ENCODE results near the gene SHB.

Gene SHB

DNA sequence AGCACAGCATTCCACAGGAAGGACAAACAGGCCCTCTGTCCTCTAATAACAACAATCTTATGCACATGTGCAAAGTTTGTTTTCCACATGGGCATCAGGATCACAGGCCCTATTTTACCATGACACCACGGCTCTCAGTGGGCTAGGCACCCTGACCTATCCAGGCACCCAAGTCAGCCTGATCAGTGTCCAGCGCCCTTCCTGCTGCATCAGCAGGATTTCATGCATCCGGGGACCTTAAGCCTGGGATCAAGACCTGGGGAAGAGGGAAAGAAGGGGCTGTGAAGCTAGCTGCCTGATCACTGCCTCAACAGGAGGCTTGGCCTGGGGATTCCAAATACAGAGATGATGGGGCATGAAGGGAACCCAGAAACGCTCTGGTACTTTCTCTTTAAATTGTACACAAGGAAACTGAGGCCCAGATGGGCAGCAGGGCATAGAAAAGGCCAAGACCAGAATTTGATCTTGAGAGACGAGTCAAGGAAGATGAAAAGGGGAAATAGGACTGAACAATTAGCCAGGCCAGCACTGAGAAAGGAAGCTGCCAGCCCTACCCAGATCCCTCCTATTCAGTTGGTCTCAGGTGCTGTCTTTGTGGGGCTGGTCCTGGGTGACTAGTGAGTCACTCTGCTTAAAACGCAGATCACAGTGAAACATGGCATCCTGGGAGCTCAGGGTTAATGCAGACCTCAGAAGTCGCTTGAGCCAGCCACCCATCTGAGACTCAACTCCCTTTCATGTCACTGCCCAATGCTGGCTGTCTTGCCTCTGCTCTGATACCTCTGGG lies 57.9 kb downstream of the SHB start:
- DNase-seq, result no peak

DNA sequence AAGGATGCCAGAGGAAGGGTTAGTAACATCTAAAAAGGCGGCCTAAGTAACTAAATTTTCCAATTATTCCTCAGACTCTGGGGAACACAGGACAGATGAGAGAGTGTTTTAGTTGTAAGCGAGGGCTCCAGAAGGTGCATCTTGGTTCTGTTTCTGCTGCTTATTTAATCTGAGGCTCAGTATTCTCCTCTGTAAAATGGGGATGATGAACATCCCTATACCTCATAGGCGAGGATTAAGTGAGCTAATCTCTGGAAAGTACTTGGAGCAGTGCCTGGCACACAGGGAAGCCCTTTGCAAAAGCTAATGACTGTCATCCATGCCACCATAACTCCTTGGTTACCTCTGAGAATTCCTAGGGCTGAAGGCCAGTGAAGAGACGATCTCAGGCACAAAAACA lies 59.0 kb downstream of the SHB start:
- no peak for DNase-seq

DNA sequence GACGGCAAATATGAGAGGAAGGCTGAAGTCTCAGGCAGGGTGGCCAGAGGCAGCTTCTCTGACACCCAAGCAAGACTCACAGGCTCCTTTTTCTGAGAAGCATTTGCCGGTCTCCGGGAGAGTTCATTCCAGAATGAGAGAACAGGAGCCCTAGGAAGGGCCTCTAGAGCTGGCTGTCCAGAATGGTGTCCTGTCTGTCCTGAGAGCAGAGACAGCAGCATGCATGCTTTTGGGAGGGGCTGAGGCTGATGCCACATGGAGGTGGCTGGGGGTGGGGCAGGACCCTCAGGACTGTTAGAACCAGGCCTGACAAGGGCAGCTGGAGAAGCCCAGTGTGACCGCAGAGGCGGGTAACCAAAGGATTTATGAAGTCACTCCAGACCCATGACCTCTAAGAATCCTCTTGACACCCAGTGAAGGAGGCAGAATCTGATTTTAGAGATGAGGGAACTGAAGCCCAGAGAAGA lies 60.0 kb downstream of the SHB start:
- DNase-seq, result no peak

DNA sequence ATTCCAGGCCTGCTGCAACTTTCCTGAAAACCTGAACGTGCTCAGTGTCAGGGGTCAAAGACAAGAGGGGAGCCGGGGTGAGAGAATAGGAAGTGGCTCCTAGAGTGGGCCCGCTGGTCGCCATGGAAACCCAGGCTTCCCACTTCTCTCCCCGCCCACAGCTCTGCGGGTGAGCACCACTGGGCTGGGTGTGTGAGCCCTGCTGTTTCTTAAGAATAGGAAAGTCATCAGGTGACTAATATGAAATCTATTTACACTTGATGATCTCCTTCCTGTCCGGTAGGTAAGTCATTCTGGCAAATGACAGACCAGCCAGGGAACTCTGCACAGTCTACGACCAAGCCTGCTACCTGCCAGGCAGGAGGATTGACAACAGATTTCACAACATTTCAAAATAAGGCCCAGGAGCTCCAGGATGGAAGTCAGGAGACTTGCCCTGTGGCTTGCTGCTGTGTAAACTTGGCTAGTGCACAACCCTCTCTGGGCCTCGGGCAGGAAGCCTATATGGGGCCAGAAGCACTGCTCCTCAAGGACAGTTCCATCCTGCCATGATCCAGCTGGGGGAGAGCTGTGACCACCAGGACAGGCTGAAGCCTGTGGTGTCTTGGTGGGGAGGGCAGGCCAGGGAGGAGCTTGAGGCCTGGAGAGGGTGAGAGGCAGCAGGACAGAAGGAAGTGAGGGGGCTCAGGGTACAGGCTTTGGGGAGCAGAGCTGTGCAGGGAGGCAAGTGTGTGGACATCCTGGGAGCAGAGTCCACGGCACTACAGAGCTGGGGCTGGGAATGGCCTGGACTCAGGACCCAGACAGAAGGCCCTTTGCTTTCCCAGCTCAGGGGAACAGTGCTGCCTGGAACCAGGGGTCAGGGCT lies 60.6 kb downstream of the SHB start:
- no peak for DNase-seq

DNA sequence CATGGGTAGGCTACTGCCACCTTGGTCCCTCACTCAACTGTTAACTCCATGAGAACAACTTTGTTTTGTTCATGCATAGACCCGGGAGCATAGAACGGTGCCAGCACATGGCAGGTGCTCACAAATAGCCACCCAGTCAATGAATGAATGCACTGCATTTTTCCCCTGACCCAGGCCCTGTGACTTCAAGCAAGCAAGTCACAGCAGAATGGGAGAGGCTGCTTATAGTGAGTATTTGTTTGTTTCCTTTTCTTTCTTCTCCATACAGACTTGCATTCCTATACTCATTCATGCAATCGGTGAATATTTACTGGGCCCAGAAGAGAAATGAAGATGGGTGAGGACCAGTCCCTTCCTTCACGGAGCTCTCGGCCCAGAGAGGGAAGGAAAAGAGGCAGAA lies 62.0 kb downstream of the SHB start:
- DNase-seq, result no peak

DNA sequence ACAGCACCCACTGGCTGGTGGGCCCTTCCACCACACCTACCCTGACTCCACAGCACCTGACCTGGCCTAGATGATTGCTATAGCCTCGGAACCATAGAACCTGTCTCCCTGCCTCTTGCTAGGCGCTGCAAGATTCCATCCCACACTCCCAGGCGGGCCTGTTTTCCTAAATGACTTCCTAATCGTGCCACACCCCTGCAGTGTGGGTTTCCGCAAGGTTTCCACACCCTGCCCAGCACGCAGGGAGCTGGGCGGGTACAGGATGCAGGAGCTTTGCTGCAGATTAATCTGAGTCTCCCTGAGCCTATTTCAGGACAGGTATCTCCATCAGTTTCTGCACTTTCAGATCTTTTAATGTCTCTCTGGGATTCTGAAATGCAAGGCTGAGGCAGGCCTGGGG lies 62.9 kb downstream of the SHB start:
- no peak for DNase-seq

DNA sequence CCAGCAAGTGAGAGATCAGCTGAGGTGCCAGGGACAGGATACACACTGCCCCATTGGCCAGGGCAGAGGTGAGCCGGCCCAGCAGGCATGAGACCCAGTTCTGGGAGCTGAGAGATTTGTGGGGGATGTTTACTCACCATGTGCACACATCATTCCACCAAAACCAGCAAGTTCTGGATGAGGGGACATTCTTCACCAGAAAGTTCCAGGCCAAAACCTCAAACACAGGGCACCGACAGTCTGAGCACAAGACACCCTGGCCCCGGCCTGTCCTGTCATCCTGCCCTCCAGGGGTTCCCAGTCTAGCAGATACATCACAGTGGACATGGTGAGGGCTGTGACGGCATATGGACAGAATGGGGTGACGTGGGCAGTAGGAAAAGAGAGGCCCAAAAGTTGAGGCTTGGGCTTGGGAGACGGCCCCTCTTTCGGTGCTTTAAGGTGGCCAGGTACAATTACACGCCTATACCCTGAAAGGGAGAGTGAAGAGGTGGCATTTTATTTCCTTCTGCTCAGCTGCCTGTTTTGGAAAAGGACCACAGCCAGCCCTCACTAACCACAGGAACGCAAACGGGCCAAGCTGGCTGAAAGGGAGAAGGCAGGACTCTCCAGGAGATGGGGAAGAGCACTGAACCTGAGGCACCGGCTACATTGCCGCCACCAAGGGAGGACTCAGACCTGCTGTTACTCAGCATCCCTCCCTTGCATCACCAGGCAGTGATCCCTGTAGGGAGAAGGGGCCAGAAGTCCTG lies 64.0 kb downstream of the SHB start:
- DNase-seq, result no peak

DNA sequence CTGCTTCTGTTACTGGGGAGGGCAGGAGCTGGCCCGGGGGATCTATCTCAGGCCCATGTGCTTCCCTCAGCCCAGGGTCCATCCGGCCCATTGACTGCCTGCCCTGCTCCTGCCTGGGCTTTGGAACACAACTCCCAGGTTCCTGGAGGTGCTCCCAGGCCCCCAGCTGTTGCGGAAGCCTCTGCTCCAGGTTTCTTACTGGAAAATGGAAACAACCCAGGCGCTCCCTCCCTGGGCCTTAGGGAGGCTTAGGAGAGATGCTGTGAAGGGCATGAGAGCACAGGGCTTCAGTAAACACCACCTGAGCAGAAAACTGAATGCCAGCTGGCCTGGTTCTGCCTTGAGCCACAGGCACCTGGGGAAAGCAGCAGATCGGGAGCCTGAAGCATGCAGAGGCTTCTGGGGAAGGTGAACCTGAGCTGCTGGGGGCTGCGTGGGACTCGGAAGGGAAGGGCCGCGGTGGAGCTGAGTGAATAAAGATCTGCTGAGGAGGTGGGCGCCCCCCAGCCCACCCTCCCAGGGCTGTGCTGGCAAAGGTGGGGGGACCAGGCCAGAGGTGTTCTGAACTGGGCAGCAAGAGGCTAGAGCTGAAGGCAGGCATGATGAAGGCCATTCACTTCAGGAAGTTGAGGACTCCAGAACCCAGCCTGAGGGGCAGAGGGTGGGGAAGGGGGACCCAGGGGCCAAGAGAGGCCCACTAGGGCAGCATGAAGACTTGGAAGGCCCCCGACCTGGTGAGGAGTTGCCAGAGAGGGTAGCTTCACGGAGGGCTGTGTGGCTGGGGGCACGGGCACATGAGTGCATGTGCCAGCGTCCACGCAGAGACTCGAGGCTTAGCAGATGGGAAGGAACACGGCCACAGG lies 64.8 kb downstream of the SHB start:
- DNase-seq, result no peak

DNA sequence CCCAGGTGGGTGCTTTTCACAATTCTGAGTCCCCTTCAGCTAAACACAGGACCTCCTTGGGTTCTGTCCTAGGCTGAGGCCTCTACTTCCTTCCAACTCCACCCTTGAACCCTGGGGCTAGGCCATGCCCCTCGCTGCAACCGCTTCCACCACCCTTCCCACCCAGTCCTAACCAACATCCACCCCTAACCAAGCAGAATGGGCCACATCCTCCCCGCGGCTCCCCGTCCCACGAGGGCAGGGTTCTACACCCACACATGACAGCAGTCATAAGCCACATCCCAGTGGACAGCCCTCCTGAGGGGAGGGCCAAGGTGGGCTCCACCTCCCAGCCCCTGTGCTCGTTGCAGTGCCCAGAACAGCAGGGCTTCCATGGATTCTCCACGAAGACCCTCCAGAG lies 65.8 kb downstream of the SHB start:
- DNase-seq, result no peak

DNA sequence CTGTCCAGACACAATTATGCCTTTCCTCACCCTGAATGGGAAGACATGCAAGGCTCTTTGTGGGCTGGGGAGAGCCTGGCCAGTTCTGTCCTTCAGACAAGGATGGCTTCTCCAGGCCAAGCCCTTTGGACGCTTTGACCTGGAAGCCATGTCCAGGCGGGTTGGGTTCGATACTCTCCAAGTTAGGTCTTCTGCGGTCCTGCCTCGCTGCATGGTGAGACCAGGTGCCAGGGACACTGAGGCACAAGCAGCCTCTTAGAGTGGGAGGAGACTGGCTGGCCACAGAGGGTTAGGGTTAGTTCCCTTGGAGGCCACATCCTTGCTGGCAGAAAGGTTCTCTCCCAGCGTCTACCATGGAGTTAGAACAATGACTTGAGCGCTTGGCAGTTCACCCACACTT lies 67.6 kb downstream of the SHB start:
- no peak for DNase-seq

DNA sequence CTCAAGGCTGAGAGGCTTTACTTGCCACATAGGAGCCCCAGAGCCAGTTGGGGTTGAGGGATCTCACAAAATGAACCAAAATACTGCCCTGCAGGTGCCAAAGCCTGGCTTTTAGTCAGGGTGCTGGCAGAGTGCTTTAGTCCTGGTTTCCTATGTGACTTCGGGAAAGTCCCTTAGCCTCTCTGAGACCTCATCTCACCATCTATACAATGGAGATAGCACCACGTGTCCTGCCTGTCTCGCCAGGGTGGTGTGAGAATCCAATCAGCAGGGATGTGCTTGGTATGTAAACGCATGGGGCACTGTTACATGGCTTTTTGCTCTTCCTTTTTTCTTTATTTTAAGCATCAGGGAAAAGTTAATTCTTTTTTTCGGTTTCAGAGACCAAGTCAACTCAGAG lies 68.3 kb downstream of the SHB start:
- no peak for DNase-seq

DNA sequence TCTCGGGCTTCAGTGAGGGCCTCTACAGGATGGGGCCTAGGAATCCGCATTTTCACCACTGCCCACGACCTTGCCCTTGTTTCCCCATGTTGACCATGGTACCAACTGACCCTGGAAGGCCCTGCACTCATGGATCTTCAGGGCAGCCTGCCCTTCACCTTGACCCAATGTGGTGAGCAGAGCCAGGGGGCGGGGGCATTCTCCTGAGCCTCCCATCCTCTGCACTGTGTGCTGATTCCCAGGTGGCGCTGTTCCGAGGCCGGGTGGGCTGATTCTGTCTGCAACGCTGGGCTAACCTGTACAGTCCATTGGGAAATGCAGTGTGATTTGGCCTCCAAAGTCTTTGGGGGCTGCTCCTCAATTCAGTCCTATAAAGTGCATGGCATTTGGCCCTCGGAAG lies 68.7 kb downstream of the SHB start:
- no peak for DNase-seq

DNA sequence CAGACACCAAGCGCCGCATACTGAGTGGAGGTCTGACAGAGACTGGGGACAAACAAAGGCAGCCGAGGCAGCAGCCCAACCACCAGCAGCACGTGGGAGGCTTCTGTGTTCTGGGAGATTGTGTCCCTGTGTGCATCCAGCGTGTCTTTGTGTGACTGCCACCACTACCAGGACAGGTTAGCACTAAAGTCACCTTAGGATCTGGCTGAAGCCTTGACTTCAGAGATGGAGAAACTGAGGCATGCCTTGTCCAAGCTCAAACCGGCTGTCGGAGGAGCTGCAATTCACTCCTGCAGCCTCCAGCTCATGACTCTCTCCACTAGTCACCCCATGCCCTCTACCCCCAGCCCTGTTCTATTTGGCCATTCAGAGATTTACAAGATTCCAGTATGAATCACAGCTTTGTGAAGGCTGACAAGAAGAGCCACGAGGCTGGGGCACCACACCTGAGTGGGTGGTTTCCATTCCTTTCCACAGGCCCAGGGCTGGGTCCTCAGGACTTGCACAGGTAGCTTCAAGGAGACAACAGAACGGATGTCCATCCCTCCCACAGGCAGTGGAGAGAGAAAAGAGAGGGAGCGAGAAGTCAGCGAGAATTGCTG lies 69.3 kb downstream of the SHB start:
- peak in 38 of 56 donors; percentile 16 to 83 (median 51) for DNase-seq

DNA sequence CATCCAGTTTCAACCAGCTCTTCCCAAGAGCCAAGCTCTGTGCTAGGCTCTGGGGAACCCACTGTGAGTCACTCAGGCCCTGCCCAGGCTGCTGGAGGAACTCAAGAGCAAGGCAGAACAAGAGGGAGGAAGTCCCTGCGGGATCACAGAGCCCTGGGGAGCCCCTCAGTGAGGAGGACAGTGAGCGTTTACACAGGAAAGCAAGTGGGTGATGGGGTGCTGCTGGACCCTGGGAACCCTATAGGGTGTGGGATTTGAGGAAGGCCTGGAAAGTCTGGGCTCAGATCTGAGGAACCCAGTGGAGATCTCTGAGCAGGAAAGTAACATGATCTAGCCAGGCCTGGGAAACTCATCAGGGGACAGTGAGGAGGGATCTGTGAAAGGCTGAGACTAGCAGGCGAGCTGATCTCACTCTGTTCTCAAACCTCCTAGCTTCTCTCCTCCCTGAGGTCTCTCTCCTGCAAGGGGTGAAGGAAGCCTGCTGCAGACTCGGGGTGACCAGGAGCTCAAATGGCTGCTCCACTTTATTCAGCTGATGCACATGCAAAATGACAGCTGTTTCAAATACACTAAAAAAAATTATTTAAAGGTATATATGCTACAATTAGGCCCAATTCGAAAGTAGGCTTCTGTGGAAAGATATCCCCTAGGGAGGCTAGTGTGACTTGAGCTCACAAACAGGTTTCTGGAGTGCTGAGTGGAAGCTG lies 70.0 kb downstream of the SHB start:
- DNase-seq, result peak in 1 of 56 donors; percentile 18

DNA sequence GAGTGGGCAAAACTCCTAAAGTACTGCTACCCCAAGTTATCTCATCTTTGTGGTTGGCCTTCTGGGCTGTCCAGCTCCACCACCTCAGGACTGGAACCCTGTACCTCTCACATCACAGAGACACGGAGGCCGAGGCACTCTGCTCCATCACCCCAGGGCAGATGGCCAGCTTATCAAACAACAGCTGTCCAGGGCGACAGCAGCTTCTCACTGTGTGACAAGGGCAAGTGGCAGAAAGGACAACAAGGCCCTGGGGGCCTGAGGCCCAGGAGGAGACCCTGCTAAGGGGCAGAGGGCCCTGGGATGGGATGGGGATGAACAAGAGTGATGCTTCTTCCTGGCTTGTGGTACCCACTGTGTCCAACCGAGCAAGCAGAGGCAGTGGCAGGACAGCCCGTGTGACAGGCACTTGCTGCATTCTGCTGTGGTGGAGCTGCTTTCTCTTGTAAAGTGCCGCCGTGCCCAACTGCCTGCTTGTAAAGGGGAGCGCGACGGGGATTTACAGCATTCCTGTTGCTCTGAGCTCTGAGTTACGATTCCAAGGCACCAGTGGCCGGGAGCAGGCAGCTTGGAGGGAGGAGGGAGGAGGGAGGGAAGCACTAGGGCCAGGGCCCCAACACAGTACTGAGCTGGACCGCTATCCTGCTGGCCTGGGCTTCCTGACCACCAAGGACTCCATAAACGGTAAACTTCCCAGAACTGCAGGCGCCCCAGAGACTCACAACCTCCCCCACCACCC lies 71.2 kb downstream of the SHB start:
- peak in 32 of 56 donors; percentile 23 to 71 (median 53) for DNase-seq

DNA sequence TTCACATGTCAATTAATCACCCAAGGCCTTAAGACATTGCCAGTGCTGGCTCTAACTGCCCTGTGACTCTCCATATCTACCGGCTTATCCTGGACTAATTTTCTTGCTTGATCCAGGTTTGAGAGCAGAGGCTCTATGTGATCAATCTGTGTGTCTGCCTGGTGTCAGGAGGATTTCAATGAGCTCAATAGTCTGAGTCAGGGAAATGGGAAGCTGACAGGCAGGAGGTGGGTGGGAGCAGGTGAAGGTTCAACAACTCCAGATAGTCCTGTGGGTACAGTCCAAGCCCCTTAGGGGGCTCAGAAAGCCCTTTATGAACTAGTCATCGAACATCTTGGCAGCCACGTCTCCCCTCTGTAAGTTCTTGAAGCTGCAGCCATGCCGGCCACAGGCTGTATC lies 72.2 kb downstream of the SHB start:
- DNase-seq, result no peak

DNA sequence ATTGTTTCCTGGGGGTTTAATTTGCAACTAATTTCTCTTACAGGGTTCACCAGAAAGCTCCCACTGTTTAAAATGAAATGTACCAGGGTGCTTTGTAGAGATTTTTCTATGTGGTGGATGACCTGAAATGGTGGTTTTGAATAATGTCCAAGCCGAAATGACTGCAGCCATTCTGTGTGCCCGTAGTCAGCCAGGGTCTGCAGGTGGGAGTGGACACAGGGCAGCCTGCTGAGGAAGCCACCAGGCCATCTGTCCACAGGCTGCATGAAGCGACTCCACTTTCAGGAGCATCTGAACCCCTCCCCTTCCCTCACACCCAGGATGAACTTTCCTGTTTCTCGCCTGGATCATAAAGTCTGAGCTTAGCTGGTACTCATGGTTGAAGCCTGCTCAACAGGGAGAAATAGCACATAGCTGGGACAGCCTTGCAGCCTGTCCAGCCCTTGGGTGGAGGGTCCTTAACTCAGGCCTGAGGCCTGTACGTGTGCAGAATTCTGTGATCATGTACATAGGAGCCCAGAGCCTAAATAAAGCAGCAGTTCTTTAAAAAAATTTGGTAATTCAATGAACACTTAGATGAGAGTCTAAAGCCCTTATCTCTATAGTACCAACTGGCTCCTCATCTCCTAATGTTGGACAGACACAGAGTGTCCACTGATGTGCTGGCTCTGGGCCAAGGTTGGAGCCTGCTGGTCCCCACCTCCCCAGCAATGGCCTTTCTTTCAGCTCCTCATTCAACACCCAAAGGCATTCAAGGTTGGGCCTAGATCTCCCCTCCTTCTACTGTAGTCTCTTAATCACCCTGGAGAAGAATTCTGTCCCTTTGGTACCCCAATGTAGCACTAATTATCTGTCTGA lies 72.8 kb downstream of the SHB start:
- DNase-seq, result peak in 13 of 56 donors; percentile 12 to 59 (median 29)

DNA sequence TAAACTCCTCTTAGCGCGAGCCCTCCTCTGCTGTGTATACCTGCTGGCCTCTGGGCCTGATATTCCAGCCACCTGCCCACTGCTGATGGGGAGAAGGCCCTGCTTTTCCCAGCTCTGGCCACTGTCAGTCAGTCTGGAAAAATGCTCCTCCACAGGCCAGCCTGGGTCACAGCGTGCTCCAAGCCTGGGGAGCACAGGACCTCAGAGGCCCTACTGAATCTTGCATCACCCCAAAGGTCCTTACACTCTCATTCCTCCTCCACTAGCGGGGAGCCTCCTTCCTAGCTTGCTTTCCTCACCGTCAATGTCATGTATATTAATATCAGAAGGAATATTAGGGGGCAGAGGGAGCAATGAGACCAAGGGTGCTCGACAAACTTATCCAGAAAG lies 73.7 kb downstream of the SHB start:
- no peak for DNase-seq

Measured in amygdala (tissue), 56 donors.